Erythroblast (primary cell): Measurements from ENCODE around the gene NPSR1.
"Not testable (repeated sequence)": the region's sequence is repeated elsewhere in the genome, so short reads cannot be mapped to it uniquely, and the experiment has no call there.

Experiments
- GATA1 ChIP-seq: IDR thresholded peaks from 2 replicates; pipeline ENCODE4 v1.6.1; 2011; ENCODE audit warnings: low read depth, mild to moderate bottlenecking, control low read depth, low read length, moderate library complexity
- POLR2A ChIP-seq: IDR thresholded peaks from 2 replicates; pipeline ENCODE4 v1.6.1; 2011; ENCODE audit warnings: mild to moderate bottlenecking, low read length

DNA sequence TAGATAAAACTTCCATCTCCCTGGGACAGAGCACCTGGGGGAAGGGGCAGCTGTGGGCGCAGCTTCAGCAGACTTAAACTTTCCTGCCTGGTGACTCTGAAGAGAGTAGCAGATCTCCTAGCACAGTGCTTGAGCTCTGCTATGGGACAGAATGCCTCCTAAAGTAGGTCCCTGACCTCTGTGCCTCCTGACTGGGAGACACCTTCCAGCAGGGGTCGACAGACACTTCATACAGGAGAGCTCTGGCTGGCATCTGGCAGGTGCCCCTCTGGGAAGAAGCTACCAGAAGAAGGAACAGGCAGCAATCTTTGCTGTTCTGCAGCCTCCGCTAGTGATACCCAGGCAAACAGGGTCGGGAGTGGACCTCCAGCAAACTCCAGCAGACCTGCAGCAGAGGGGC lies 29.4 kb upstream of the NPSR1 start:
- TF ChIP-seq POLR2A, GATA1: not testable (repeated sequence)
